Measurements from ENCODE around the gene TANC1.

Gene TANC1

GRCh38 chr2:159175182-159175581, 206.7 kb downstream of the TANC1 start:
- peak; percentile 77 for DNase-seq

- no peak for DNase-seq
Measured at GRCh38 chr2:159175927-159176326, 207.5 kb downstream of the TANC1 start.

GRCh38 chr2:159176555-159176954, 208.1 kb downstream of the TANC1 start:
- no peak for DNase-seq

- DNase-seq: no peak
Measured at GRCh38 chr2:159177357-159177756, 208.9 kb downstream of the TANC1 start.

GRCh38 chr2:159177957-159178356, 209.5 kb downstream of the TANC1 start:
- DNase-seq: no peak

- DNase-seq: no peak
Measured at GRCh38 chr2:159179096-159179495, 210.7 kb downstream of the TANC1 start.

- no peak for DNase-seq
Measured at GRCh38 chr2:159179696-159180095, 211.3 kb downstream of the TANC1 start.

GRCh38 chr2:159183346-159183745, 214.9 kb downstream of the TANC1 start:
- DNase-seq: no peak

GRCh38 chr2:159185401-159186130, 217.1 kb downstream of the TANC1 start:
- peak; percentile 83 for DNase-seq

GRCh38 chr2:159186462-159186861, 218.0 kb downstream of the TANC1 start:
- DNase-seq: no peak

- no peak for DNase-seq
Measured at GRCh38 chr2:159187106-159187505, 218.7 kb downstream of the TANC1 start.

- no peak for DNase-seq
Measured at GRCh38 chr2:159188449-159188848, 220.0 kb downstream of the TANC1 start.

GRCh38 chr2:159192371-159192918, 224.0 kb downstream of the TANC1 start:
- DNase-seq: no peak

- no peak for DNase-seq
Measured at GRCh38 chr2:159193791-159194190, 225.4 kb downstream of the TANC1 start.

- DNase-seq: no peak
Measured at GRCh38 chr2:159194241-159194640, 225.8 kb downstream of the TANC1 start.

- no peak for DNase-seq
Measured at GRCh38 chr2:159195697-159196096, 227.3 kb downstream of the TANC1 start.

GRCh38 chr2:159196393-159196925, 228.0 kb downstream of the TANC1 start:
- no peak for DNase-seq

- DNase-seq: no peak
Measured at GRCh38 chr2:159199236-159199635, 230.8 kb downstream of the TANC1 start.

- DNase-seq: no peak
Measured at GRCh38 chr2:159199761-159200465, 231.5 kb downstream of the TANC1 start.

GRCh38 chr2:159200498-159200897, 232.1 kb downstream of the TANC1 start:
- no peak for DNase-seq

- DNase-seq: no peak
Measured at GRCh38 chr2:159201360-159202063, 233.1 kb downstream of the TANC1 start.

- no peak for DNase-seq
Measured at GRCh38 chr2:159202568-159203071, 234.2 kb downstream of the TANC1 start.
